OCI-LY7 (cell line): ENCODE measurements around the gene KRTAP10-12. TPM values are rescaled to one million over a fixed set of nuclear protein-coding genes. Genes with fewer than 3 reads are reported as not detected.

Experiments used
- BruUV-seq: library from RNA; stranded (reverse); fragments of 400-500 nt; replicated peaks from 2 replicates; lab custom pipeline; 2021; lab: Mats Ljungman, UMichigan
- CTCF ChIA-PET: fragments of 300-600 bp; sonication (Branson Sonifier 250); formaldehyde crosslinking; loops from one replicate; lab custom pipeline; 2022; ENCODE audit warnings: antibody characterized with exemption; ENCODE audit not compliant: unreplicated experiment; lab: Charles Lee
- POLR2A ChIA-PET: fragments of 300-600 bp; sonication (Branson Sonifier 250); formaldehyde crosslinking; loops from one replicate; lab custom pipeline; 2022; ENCODE audit warnings: antibody characterized with exemption; lab: Charles Lee
- DNase-seq: peaks from one replicate; pipeline ENCODE4 v3.0.0-alpha.2; 2015; ENCODE audit warnings: low spot score
- H2AFZ ChIP-seq: fragments of 200-600 bp; sonication (generic), shearing (Covaris generic); 2 replicates; pipeline ENCODE4 v1.6.1; 2014; ENCODE audit warnings: mild to moderate bottlenecking, antibody characterized with exemption, low read length, moderate library complexity
- H3K27ac ChIP-seq: fragments of 200-600 bp; sonication (generic); 2 replicates; pipeline ENCODE4 v1.5.1; 2014; ENCODE audit warnings: mixed run types, low read depth, mild to moderate bottlenecking, moderate library complexity, low read length, inconsistent platforms; ENCODE audit not compliant: poor library complexity, severe bottlenecking
- H3K36me3 ChIP-seq: fragments of 200-600 bp; sonication (generic); 2 replicates; pipeline ENCODE4 v1.6.1; 2014; ENCODE audit warnings: mild to moderate bottlenecking, antibody characterized with exemption, low read length, moderate library complexity, mixed read lengths; ENCODE audit not compliant: insufficient read depth
- H3K4me1 ChIP-seq: fragments of 200-600 bp; sonication (generic); 2 replicates; pipeline ENCODE4 v1.5.1; 2014; ENCODE audit warnings: mild to moderate bottlenecking, low read length; ENCODE audit not compliant: insufficient read depth, poor library complexity, severe bottlenecking
- H3K4me2 ChIP-seq: fragments of 200-600 bp; sonication (generic); 2 replicates; pipeline ENCODE4 v1.6.1; 2014; ENCODE audit warnings: mild to moderate bottlenecking, low read length
- H3K4me3 ChIP-seq: fragments of 200-600 bp; sonication (generic); 2 replicates; pipeline ENCODE4 v1.5.1; 2014; ENCODE audit warnings: mild to moderate bottlenecking, low read depth, low read length; ENCODE audit not compliant: poor library complexity, severe bottlenecking
- H3K79me2 ChIP-seq: fragments of 200-600 bp; sonication (generic); 2 replicates; pipeline ENCODE4 v1.6.1; 2016; ENCODE audit warnings: low read depth, mild to moderate bottlenecking, low read length, moderate library complexity, mixed read lengths; ENCODE audit not compliant: insufficient read depth
- H3K9me2 ChIP-seq: fragments of 200-600 bp; sonication (generic); 2 replicates; pipeline ENCODE4 v1.6.1; 2016; ENCODE audit warnings: mild to moderate bottlenecking, low read length, mixed read lengths; ENCODE audit not compliant: insufficient read depth
- H3K9me3 ChIP-seq: fragments of 200-600 bp; sonication (generic); 2 replicates; pipeline ENCODE4 v1.6.1; 2014; ENCODE audit warnings: mild to moderate bottlenecking, mixed run types, low read length, mixed read lengths
- H4K20me1 ChIP-seq: fragments of 200-600 bp; sonication (generic); 2 replicates; pipeline ENCODE4 v1.6.1; 2014; ENCODE audit warnings: mild to moderate bottlenecking, antibody characterized with exemption, low read length, moderate library complexity, mixed read lengths; ENCODE audit not compliant: insufficient read depth
- EZH2phosphoT487 ChIP-seq: fragments of 200-600 bp; sonication (generic); IDR thresholded peaks from 2 replicates; pipeline ENCODE4 v1.6.1; 2018; ENCODE audit warnings: low read depth, borderline replicate concordance, mild to moderate bottlenecking, mixed run types, antibody characterized with exemption, low read length, moderate library complexity, mixed read lengths
- intact Hi-C: fragments of 100-400 bp; cut with micrococcal nuclease; formaldehyde crosslinking; loops from one replicate; pipeline ENCODE4 v1.10.0; 2022; ENCODE audit not compliant: unreplicated experiment
- total RNA-seq, 2 experiments: library from RNA; depleted of rRNA in 1 of 2; stranded (reverse); fragments of >200 nt in 1 of 2; shearing (Covaris generic) in 1 of 2; gene quantifications; 2 replicates each; pipeline ENCODE4 v1.2.3, GENCODE V29; 2014 to 2022
- TF ChIP-seq, protein P1 (sequence below): fragments of 200-600 bp; sonication (generic); conservative IDR thresholded peaks from 2 replicates; pipeline ENCODE4 v1.5.1; 2014; ENCODE audit warnings: mild to moderate bottlenecking, antibody characterized with exemption, low read length, moderate library complexity, mixed read lengths

The KRTAP10-12 gene
- total RNA-seq, 2 experiments from 2014 or later = not detected

DNA sequence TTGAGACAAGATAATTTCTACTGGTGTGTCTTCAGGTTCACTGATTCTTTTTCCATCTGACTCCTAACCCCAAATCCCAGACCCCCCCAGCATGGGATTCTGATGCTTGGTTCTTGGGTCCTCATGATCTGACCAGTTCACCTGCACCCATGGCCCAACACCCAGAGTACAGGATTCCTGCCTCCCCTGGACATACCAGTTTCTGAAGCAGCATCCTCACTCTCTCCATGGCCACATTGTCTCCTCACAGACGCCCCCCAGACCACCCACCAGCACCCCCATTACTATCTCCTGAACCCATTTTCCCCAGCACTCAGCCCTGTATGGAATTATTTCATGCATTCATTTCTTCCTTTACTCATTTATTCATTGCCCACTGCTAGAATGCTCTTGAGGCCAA, 40.1 kb upstream of the KRTAP10-12 start:
- Histone ChIP-seq H3K4me3 (no peak overlapping the region), H3K36me3 (no peaks in the 10 kb centered on the region), H3K4me1 (no peaks in the 10 kb centered on the region), H3K4me2 (no peak overlapping the region), H3K9me3 (no peaks in the 10 kb centered on the region), H2AFZ (no peak overlapping the region), H3K27ac (no peak overlapping the region), H3K79me2 (no peaks in the 10 kb centered on the region), H3K9me2 (no peaks in the 10 kb centered on the region), H4K20me1 (no peaks in the 10 kb centered on the region)
- TF ChIP-seq EZH2phosphoT487 = no peak
- TF ChIP-seq, protein P1, sequence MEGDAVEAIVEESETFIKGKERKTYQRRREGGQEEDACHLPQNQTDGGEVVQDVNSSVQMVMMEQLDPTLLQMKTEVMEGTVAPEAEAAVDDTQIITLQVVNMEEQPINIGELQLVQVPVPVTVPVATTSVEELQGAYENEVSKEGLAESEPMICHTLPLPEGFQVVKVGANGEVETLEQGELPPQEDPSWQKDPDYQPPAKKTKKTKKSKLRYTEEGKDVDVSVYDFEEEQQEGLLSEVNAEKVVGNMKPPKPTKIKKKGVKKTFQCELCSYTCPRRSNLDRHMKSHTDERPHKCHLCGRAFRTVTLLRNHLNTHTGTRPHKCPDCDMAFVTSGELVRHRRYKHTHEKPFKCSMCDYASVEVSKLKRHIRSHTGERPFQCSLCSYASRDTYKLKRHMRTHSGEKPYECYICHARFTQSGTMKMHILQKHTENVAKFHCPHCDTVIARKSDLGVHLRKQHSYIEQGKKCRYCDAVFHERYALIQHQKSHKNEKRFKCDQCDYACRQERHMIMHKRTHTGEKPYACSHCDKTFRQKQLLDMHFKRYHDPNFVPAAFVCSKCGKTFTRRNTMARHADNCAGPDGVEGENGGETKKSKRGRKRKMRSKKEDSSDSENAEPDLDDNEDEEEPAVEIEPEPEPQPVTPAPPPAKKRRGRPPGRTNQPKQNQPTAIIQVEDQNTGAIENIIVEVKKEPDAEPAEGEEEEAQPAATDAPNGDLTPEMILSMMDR = no peak
- BruUV-seq = no TSS peak
- ChIA-PET POLR2A (interaction anchor here (0.6 kb wide), 1 partner anchor 51 kb away, joined by 3 read pairs; no protein-coding TSS in a partner anchor), CTCF (no interaction called here)
- no peak for DNase-seq
- intact Hi-C loops = no loop called here

DNA sequence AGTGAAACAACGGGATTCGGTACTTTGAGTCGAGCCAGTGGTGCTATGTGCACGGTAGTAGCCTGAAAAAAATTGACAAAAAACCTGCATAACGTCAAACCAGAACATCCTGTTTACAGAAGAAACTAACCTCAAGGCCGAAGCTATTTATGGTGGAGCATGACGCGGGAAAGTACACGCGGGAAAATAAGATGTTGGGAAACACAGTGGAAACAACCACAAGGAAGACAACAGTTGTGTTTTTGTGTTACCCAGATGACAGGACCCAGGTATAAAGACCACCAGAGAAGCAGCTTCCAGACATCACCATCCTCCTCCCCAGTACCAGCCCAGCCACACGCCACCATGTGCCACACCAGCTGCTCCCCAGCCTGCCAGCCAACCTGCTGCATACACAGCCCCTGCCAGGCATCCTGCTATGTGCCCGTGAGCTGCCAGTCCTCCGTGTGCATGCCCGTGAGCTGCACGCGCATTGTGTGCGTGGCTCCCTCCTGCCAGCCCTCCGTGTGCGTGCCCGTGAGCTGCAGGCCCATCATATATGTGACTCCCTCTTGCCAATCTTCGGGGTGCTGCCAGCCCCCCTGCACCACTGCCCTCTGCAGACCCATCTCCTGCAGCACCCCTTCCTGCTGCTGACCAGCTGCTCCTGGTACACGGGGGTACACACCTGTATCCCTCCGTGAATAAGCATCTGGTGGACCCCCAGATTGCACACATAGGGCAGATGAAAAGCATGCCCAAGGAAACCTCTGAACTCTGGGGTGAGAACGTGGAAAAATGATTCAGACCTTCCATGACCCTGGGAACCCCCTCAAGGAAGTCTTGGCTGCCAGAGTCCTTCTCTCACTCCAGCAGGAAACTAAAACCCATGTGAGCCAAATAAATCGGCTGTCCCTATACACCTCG, 39.1 kb upstream of the KRTAP10-12 start, which contains the start of gene KRTAP12-3:
TSS of gene KRTAP12-3 (plus strand) at position 298 of the 906 bp plus-strand sequence. CDS start at position 346, 48 bp downstream.
- intact Hi-C loops = no loop called here
- BruUV-seq = no TSS peak
- Histone ChIP-seq H3K9me3 (no peaks in the 10 kb centered on the region), H3K36me3 (no peaks in the 10 kb centered on the region), H3K79me2 (no peaks in the 10 kb centered on the region), H2AFZ (no peak within 1 kb of the TSS), H4K20me1 (no peaks in the 10 kb centered on the region), H3K4me3 (no peak within 1 kb of the TSS), H3K4me2 (no peak within 1 kb of the TSS), H3K27ac (no peak within 1 kb of the TSS), H3K9me2 (no peaks in the 10 kb centered on the region), H3K4me1 (no peaks in the 10 kb centered on the region)
- no peak for DNase-seq
- CTCF ChIA-PET = no interaction called here
- POLR2A ChIA-PET = interaction anchor here (0.6 kb wide), 1 partner anchor 50 kb away, joined by 3 read pairs; no protein-coding TSS in a partner anchor
- TF ChIP-seq, protein P1 = no peak
- no peak for TF ChIP-seq EZH2phosphoT487

DNA sequence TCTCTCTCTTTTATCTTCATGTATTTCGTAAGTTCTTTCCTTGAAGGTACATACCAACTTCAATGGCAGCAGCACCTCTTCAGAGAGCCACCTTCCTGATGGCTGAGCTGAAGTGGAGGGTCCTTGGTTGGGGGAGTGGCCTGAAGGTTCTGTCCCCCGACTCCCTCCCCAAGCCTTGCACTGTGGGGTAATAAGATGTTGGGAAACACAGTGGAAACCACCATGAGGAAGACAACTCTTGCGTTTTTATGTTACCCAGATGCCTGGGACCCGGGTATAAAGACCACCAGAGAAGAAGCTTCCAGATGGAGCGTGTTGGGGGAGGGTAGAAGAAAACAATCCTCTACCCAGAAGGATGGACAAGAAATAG, 38.4 kb upstream of the KRTAP10-12 start:
- no peaks in the 10 kb centered on the region for H3K9me2 ChIP-seq
- ChIA-PET POLR2A (no interaction called here), CTCF (no interaction called here)
- H3K9me3 ChIP-seq = no peaks in the 10 kb centered on the region
- H4K20me1 ChIP-seq = no peaks in the 10 kb centered on the region
- no peaks in the 10 kb centered on the region for H3K36me3 ChIP-seq
- DNase-seq = no peak
- no peak overlapping the region for H2AFZ ChIP-seq
- H3K4me1 ChIP-seq = no peaks in the 10 kb centered on the region
- H3K79me2 ChIP-seq = no peaks in the 10 kb centered on the region
- BruUV-seq = no TSS peak
- intact Hi-C loops = no loop called here
- no peak for TF ChIP-seq EZH2phosphoT487
- TF ChIP-seq, protein P1 = no peak
- no peak overlapping the region for H3K27ac ChIP-seq
- H3K4me3 ChIP-seq = no peak overlapping the region
- H3K4me2 ChIP-seq = no peak overlapping the region
